GM23248 (cell line): Measurements from ENCODE around the gene TEAD1. TPM values are rescaled to one million over a fixed set of nuclear protein-coding genes. Genes with fewer than 3 reads are reported as not detected.

Source experiments
- DNase-seq: peaks from one replicate; pipeline ENCODE4 v3.0.0-alpha.2; 2015
- H2AFZ ChIP-seq: fragments of 200-600 bp; sonication (generic); 2 replicates; pipeline ENCODE4 v1.6.1; 2016; ENCODE audit warnings: antibody characterized with exemption
- H3F3A ChIP-seq: fragments of 200-600 bp; sonication (generic); 2 replicates; pipeline ENCODE4 v1.6.1; 2016; ENCODE audit warnings: mild to moderate bottlenecking, antibody characterized with exemption, mixed run types; ENCODE audit not compliant: insufficient read depth
- H3K27ac ChIP-seq: fragments of 200-600 bp; sonication (generic); 2 replicates; pipeline ENCODE4 v1.5.1; 2016; ENCODE audit warnings: mild to moderate bottlenecking
- H3K27me3 ChIP-seq: fragments of 200-600 bp; sonication (generic); replicated peaks from 2 replicates; pipeline ENCODE4 v1.6.1; 2016; ENCODE audit warnings: mild to moderate bottlenecking; ENCODE audit not compliant: insufficient read depth
- H3K36me3 ChIP-seq: fragments of 200-600 bp; sonication (generic); 2 replicates; pipeline ENCODE4 v1.6.1; 2016; ENCODE audit warnings: low read depth, mild to moderate bottlenecking
- H3K4me1 ChIP-seq: fragments of 200-600 bp; sonication (generic); 2 replicates; pipeline ENCODE4 v1.6.1; 2016; ENCODE audit warnings: mild to moderate bottlenecking; ENCODE audit not compliant: insufficient read depth
- H3K4me2 ChIP-seq: fragments of 200-600 bp; sonication (generic); one replicate; pipeline ENCODE4 v1.6.1; 2016; ENCODE audit warnings: mild to moderate bottlenecking; ENCODE audit not compliant: unreplicated experiment
- H3K4me3 ChIP-seq: fragments of 200-600 bp; sonication (generic); 2 replicates; pipeline ENCODE4 v1.5.1; 2016; ENCODE audit warnings: mild to moderate bottlenecking
- H3K79me2 ChIP-seq: fragments of 200-600 bp; sonication (generic); 2 replicates; pipeline ENCODE4 v1.6.1; 2016; ENCODE audit warnings: mild to moderate bottlenecking; ENCODE audit not compliant: insufficient read depth
- H3K9ac ChIP-seq: fragments of 200-600 bp; sonication (generic); 2 replicates; pipeline ENCODE4 v1.6.1; 2016; ENCODE audit warnings: mild to moderate bottlenecking
- H3K9me2 ChIP-seq: fragments of 200-600 bp; sonication (generic); 2 replicates; pipeline ENCODE4 v1.6.1; 2016; ENCODE audit warnings: mixed run types, mild to moderate bottlenecking, moderate library complexity; ENCODE audit not compliant: insufficient read depth
- H3K9me3 ChIP-seq: fragments of 200-600 bp; sonication (generic); one replicate; pipeline ENCODE4 v1.6.1; 2017; ENCODE audit warnings: low read depth
- H4K20me1 ChIP-seq: fragments of 200-600 bp; sonication (generic); 2 replicates; pipeline ENCODE4 v1.6.0; 2016; ENCODE audit not compliant: insufficient read depth
- EZH2 ChIP-seq: fragments of 200-600 bp; sonication (generic); IDR thresholded peaks from 2 replicates; pipeline ENCODE4 v1.6.1; 2018; ENCODE audit warnings: antibody characterized with exemption, mild to moderate bottlenecking; ENCODE audit not compliant: insufficient read depth, poor library complexity, severe bottlenecking
- EZH2phosphoT487 ChIP-seq: fragments of 200-600 bp; sonication (generic); IDR thresholded peaks from 2 replicates; pipeline ENCODE4 v1.6.1; 2018; ENCODE audit warnings: antibody characterized with exemption, moderate library complexity, mild to moderate bottlenecking, low read depth; ENCODE audit not compliant: insufficient read depth
- WGBS, 2 experiments: methylation state at CpG; one replicate each; pipeline ENCODE4 v1.1.6; 2015 to 2017; ENCODE audit warnings: low lambda C conversion rate in 2 of 2, low coverage in 1 of 2; ENCODE audit errors: missing lambda C conversion rate in 2 of 2; 5-methylcytosine and 5-hydroxymethylcytosine counted together
- in situ Hi-C: fragments of 300-500 bp; cut with MboI; formaldehyde crosslinking; loops from 2 replicates; pipeline ENCODE4 v1.15.0; 2020
- polyA plus RNA-seq: library from polyadenylated mRNA; unstranded; fragments of >200 nt; fragmentation: Nextera tagmentation; extraction: Ambion mirVana; gene quantifications from 2 replicates; pipeline ENCODE4 v1.2.1, GENCODE V29; 2016
- total RNA-seq: library from RNA; depleted of rRNA; stranded (reverse); fragments of >200 nt; shearing (Covaris generic); gene quantifications from 2 replicates; pipeline ENCODE4 v1.2.3, GENCODE V29; 2014

Gene TEAD1
- total and polyA plus RNA-seq, 2 experiments from 2014 or later, result 52.3 to 144 TPM

GRCh38 chr11:12880327-12880726, 206.1 kb downstream of the TEAD1 start:
- in situ Hi-C loops, result loop anchor here (25.0 kb wide), 1 partner anchor 543 kb away; no protein-coding TSS in a partner anchor

GRCh38 chr11:12882670-12883069, 208.4 kb downstream of the TEAD1 start:
- Histone ChIP-seq H3K36me3 (peaks cover 62% of the 10 kb centered on the region), H3K4me2 (no peak overlapping the region), H3K27me3 (no peaks in the 10 kb centered on the region), H3K4me1 (no peaks in the 10 kb centered on the region), H3K9ac (no peak overlapping the region), H3K4me3 (no peak overlapping the region), H2AFZ (no peak overlapping the region), H3K27ac (no peak overlapping the region), H3K9me2 (no peaks in the 10 kb centered on the region), H4K20me1 (no peaks in the 10 kb centered on the region), H3F3A (peaks cover 25% of the 10 kb centered on the region; the same call in 1 of the 2 replicates), H3K9me3 (no peaks in the 10 kb centered on the region), H3K79me2 (peaks cover 87% of the 10 kb centered on the region)
- in situ Hi-C loops, result loop anchor here (25.0 kb wide), 1 partner anchor 545 kb away; no protein-coding TSS in a partner anchor
- TF ChIP-seq EZH2, result no peak
- no peak for TF ChIP-seq EZH2phosphoT487
- 62 to 64% methylated on average over 5 of the region's 5 CpGs for WGBS, 2 experiments
- no peak for DNase-seq

More at GRCh38 chr11:12880327-12880726, 206.1 kb downstream of the TEAD1 start:
- H3K9me2 ChIP-seq, result no peaks in the 10 kb centered on the region
- H3K36me3 ChIP-seq, result peaks cover 41% of the 10 kb centered on the region
- TF ChIP-seq EZH2phosphoT487 (no peak), EZH2 (no peak)
- H3K4me3 ChIP-seq, result no peak overlapping the region
- peaks cover 6% of the 10 kb centered on the region for H3F3A ChIP-seq
- H3K27ac ChIP-seq, result no peak overlapping the region
- no peak overlapping the region for H3K4me2 ChIP-seq
- 95 to 100% methylated on average over 6 of the region's 6 CpGs for WGBS, 2 experiments
- H3K79me2 ChIP-seq, result peaks cover 84% of the 10 kb centered on the region
- H4K20me1 ChIP-seq, result no peaks in the 10 kb centered on the region
- H3K4me1 ChIP-seq, result no peaks in the 10 kb centered on the region
- no peaks in the 10 kb centered on the region for H3K27me3 ChIP-seq
- DNase-seq, result no peak
- H2AFZ ChIP-seq, result no peak overlapping the region
- no peaks in the 10 kb centered on the region for H3K9me3 ChIP-seq
- H3K9ac ChIP-seq, result no peak overlapping the region

DNA sequence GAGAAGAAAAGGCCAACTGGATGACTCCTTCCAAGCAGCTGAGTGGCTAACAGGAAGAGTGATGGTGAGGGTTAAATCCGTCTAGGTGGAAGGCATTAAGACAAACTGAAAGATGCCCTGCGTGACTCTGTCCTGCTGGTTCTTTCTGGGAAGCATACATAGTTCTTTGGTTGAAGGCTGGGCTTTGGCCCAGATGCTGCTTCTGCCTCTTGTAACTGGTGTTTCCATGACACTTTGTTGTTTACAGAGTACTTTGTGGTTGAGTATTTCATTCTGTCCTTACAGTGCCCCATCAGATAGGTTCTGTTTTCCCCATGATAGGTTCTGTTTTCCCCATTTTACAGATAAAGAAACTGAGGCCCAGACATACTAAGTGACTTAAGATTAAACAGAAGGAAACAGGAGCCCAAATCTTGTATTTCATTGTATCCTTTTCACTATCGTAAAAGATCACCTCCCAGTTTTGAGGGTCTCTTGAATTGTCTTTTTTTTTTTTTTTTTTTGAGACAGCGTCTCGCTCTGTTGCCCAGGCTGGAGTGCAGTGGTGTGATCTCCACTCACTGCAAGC, 210.6 kb downstream of the TEAD1 start:
- Histone ChIP-seq H3K4me1 (peaks cover 19% of the 10 kb centered on the region), H3K4me2 (no peak overlapping the region), H4K20me1 (no peaks in the 10 kb centered on the region), H3K9me2 (no peaks in the 10 kb centered on the region), H3K9ac (no peak overlapping the region), H3K27ac (peak overlapping the region; percentile 31), H3K4me3 (no peak overlapping the region), H3K79me2 (peaks cover 75% of the 10 kb centered on the region), H3F3A (peaks cover 44% of the 10 kb centered on the region), H2AFZ (no peak overlapping the region), H3K27me3 (no peaks in the 10 kb centered on the region), H3K9me3 (no peaks in the 10 kb centered on the region), H3K36me3 (peaks cover 65% of the 10 kb centered on the region)
- TF ChIP-seq EZH2 (no peak), EZH2phosphoT487 (no peak)
- in situ Hi-C loops, result loop anchor here (25.0 kb wide), 1 partner anchor 548 kb away; no protein-coding TSS in a partner anchor
- DNase-seq, result peak; percentile 52
- 68 to 75% methylated on average over 5 of the region's 5 CpGs for WGBS, 2 experiments

DNA sequence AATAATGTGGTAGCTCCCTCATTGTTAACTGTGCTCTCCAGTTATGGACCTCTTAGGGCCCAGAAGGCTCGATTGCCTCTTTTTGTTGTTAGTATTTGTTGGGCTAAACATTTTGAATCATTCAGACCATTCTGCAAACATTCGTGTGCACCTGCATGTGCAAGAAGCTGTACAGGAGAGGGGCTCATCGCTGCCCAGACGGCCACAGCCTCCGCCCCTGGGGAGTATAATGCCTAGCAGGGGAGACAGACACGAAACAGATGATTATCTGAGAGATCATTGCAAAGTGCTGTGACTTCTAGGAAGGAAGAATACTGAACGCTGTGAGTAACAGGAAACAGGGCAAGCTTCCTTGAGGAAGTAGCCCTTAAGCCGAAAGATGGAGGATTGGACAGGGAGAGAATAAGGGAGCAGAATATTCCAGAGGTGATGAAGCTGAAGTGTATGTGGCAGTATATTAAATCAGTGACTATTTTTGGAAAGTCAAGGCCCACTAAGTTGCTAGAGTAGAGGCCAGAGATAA, 211.6 kb downstream of the TEAD1 start:
- 86 to 87% methylated on average over 8 of the region's 8 CpGs for WGBS, 2 experiments
- Histone ChIP-seq H3K9me2 (no peaks in the 10 kb centered on the region), H3K9ac (no peak overlapping the region), H3K27me3 (no peaks in the 10 kb centered on the region), H3K27ac (no peak overlapping the region), H3K4me1 (peaks cover 29% of the 10 kb centered on the region), H3F3A (peaks cover 52% of the 10 kb centered on the region), H3K4me2 (no peak overlapping the region), H4K20me1 (no peaks in the 10 kb centered on the region), H3K79me2 (peaks cover 75% of the 10 kb centered on the region), H3K36me3 (peaks cover 58% of the 10 kb centered on the region), H3K4me3 (no peak overlapping the region), H2AFZ (no peak overlapping the region), H3K9me3 (no peaks in the 10 kb centered on the region)
- DNase-seq, result no peak
- TF ChIP-seq EZH2phosphoT487 (no peak), EZH2 (no peak)
- in situ Hi-C loops, result loop anchor here (25.0 kb wide), 1 partner anchor 548 kb away; no protein-coding TSS in a partner anchor
